SU-DHL-6 (cell line): Measurements from ENCODE around the gene TMEM247.

Experiments
- H2AFZ ChIP-seq: fragments of 200-600 bp; sonication (generic); 2 replicates; pipeline ENCODE4 v1.6.1; 2014; ENCODE audit warnings: low read depth, mild to moderate bottlenecking, moderate library complexity, mixed read lengths, antibody characterized with exemption, low read length; ENCODE audit not compliant: severe bottlenecking
- H3F3A ChIP-seq: fragments of 200-600 bp; shearing (Covaris generic); 2 replicates; pipeline ENCODE4 v1.6.0; 2016; ENCODE audit warnings: antibody characterized with exemption, mild to moderate bottlenecking; ENCODE audit not compliant: insufficient read depth
- H3K27ac ChIP-seq: fragments of 200-600 bp; sonication (generic); 2 replicates; pipeline ENCODE4 v1.5.1; 2016; ENCODE audit warnings: low read depth, mild to moderate bottlenecking, low read length, moderate library complexity, mixed read lengths
- H3K27me3 ChIP-seq: fragments of 200-600 bp; sonication (generic), shearing (Covaris generic); 2 replicates; pipeline ENCODE4 v1.6.0; 2014; ENCODE audit warnings: mild to moderate bottlenecking, low read length
- H3K36me3 ChIP-seq: fragments of 200-600 bp; sonication (generic); 2 replicates; pipeline ENCODE4 v1.6.1; 2014; ENCODE audit warnings: mild to moderate bottlenecking, low read length, mixed read lengths
- H3K4me2 ChIP-seq: fragments of 300-600, 200-600 bp; shearing (Covaris generic), sonication (generic); 2 replicates; pipeline ENCODE4 v1.6.0; 2014; ENCODE audit warnings: low read length, low read depth, mild to moderate bottlenecking; ENCODE audit not compliant: poor library complexity, severe bottlenecking
- H3K4me3 ChIP-seq: fragments of 200-600 bp; sonication (generic); 2 replicates; pipeline ENCODE4 v1.5.1; 2014; ENCODE audit warnings: antibody characterized with exemption, low read length, mild to moderate bottlenecking, mixed read lengths; ENCODE audit not compliant: insufficient read depth, poor library complexity, severe bottlenecking
- H3K79me2 ChIP-seq: fragments of 200-600 bp; sonication (generic); 2 replicates; pipeline ENCODE4 v1.6.1; 2014; ENCODE audit warnings: mild to moderate bottlenecking, low read length, moderate library complexity; ENCODE audit not compliant: insufficient read depth
- H3K9ac ChIP-seq: fragments of 200-600 bp; sonication (generic); 2 replicates; pipeline ENCODE4 v1.7.0; 2014; ENCODE audit warnings: mild to moderate bottlenecking, low read length
- H3K9me2 ChIP-seq: fragments of 200-600 bp; sonication (generic); replicated peaks from 2 replicates; pipeline ENCODE4 v1.6.1; 2014; ENCODE audit warnings: low read length; ENCODE audit not compliant: insufficient read depth
- H3K9me3 ChIP-seq: fragments of 200-600 bp; sonication (generic); 2 replicates; pipeline ENCODE4 v1.6.1; 2014; ENCODE audit warnings: low read length, mixed read lengths; ENCODE audit not compliant: insufficient read depth
- H4K20me1 ChIP-seq: fragments of 200-600 bp; sonication (generic); 2 replicates; pipeline ENCODE4 v1.6.1; 2014; ENCODE audit warnings: low read depth, mild to moderate bottlenecking, antibody characterized with exemption, low read length, moderate library complexity, mixed read lengths
- EZH2phosphoT487 ChIP-seq: fragments of 200-600 bp; sonication (generic), shearing (Covaris generic); conservative IDR thresholded peaks from 2 replicates; pipeline ENCODE4 v1.6.1; 2018; ENCODE audit warnings: mild to moderate bottlenecking, antibody characterized with exemption, low read length, moderate library complexity, mixed read lengths
- TF ChIP-seq, protein P1 (sequence below): fragments of 200-600 bp; sonication (generic); IDR thresholded peaks from one replicate; pipeline ENCODE4 v1.5.1; 2017; ENCODE audit warnings: antibody characterized with exemption, mild to moderate bottlenecking, low read length, moderate library complexity; ENCODE audit not compliant: insufficient read depth, poor library complexity, severe bottlenecking

The TMEM247 gene

GRCh38 chr2:46477925-46478324 is 1.4 kb upstream of the TMEM247 start:
- H3K9ac ChIP-seq: no peak overlapping the region
- no peaks in the 10 kb centered on the region for H3F3A ChIP-seq
- H3K27me3 ChIP-seq: no peaks in the 10 kb centered on the region
- no peaks in the 10 kb centered on the region for H3K9me2 ChIP-seq
- H2AFZ ChIP-seq: no peak overlapping the region
- H3K36me3 ChIP-seq: no peaks in the 10 kb centered on the region
- H4K20me1 ChIP-seq: no peaks in the 10 kb centered on the region
- no peaks in the 10 kb centered on the region for H3K9me3 ChIP-seq
- H3K4me3 ChIP-seq: no peak overlapping the region
- no peak overlapping the region for H3K27ac ChIP-seq
- no peak overlapping the region for H3K4me2 ChIP-seq
- TF ChIP-seq, protein P1, sequence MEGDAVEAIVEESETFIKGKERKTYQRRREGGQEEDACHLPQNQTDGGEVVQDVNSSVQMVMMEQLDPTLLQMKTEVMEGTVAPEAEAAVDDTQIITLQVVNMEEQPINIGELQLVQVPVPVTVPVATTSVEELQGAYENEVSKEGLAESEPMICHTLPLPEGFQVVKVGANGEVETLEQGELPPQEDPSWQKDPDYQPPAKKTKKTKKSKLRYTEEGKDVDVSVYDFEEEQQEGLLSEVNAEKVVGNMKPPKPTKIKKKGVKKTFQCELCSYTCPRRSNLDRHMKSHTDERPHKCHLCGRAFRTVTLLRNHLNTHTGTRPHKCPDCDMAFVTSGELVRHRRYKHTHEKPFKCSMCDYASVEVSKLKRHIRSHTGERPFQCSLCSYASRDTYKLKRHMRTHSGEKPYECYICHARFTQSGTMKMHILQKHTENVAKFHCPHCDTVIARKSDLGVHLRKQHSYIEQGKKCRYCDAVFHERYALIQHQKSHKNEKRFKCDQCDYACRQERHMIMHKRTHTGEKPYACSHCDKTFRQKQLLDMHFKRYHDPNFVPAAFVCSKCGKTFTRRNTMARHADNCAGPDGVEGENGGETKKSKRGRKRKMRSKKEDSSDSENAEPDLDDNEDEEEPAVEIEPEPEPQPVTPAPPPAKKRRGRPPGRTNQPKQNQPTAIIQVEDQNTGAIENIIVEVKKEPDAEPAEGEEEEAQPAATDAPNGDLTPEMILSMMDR: no peak
- TF ChIP-seq EZH2phosphoT487: no peak
- H3K79me2 ChIP-seq: no peaks in the 10 kb centered on the region

DNA sequence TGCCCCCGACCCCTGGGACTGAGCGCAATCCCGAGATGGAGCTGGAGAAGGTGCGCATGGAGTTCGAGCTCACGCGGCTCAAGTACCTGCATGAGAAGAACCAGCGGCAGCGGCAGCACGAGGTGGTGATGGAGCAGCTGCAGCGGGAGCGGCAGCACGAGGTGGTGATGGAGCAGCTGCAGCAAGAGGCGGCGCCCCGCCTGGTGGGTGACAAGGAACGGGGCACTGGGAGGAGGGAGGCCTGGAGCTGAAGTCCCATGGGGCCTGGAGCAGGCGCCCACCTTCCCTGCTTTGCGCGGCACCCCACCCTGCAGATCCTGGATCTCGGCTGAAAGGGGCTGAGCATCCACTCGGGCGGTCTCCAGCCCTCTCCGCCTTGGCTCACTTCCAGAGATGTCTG is 1.2 kb downstream of the TMEM247 start:
- no peaks in the 10 kb centered on the region for H4K20me1 ChIP-seq
- TF ChIP-seq, protein P1: no peak
- no peak for TF ChIP-seq EZH2phosphoT487
- no peak overlapping the region for H3K9ac ChIP-seq
- H3K27ac ChIP-seq: no peak overlapping the region
- H3K4me3 ChIP-seq: no peak overlapping the region
- H3K36me3 ChIP-seq: no peaks in the 10 kb centered on the region
- H3K4me2 ChIP-seq: no peak overlapping the region
- H3K9me2 ChIP-seq: no peaks in the 10 kb centered on the region
- H3F3A ChIP-seq: no peaks in the 10 kb centered on the region
- no peak overlapping the region for H2AFZ ChIP-seq
- H3K9me3 ChIP-seq: no peaks in the 10 kb centered on the region
- H3K79me2 ChIP-seq: no peaks in the 10 kb centered on the region
- H3K27me3 ChIP-seq: no peaks in the 10 kb centered on the region

DNA sequence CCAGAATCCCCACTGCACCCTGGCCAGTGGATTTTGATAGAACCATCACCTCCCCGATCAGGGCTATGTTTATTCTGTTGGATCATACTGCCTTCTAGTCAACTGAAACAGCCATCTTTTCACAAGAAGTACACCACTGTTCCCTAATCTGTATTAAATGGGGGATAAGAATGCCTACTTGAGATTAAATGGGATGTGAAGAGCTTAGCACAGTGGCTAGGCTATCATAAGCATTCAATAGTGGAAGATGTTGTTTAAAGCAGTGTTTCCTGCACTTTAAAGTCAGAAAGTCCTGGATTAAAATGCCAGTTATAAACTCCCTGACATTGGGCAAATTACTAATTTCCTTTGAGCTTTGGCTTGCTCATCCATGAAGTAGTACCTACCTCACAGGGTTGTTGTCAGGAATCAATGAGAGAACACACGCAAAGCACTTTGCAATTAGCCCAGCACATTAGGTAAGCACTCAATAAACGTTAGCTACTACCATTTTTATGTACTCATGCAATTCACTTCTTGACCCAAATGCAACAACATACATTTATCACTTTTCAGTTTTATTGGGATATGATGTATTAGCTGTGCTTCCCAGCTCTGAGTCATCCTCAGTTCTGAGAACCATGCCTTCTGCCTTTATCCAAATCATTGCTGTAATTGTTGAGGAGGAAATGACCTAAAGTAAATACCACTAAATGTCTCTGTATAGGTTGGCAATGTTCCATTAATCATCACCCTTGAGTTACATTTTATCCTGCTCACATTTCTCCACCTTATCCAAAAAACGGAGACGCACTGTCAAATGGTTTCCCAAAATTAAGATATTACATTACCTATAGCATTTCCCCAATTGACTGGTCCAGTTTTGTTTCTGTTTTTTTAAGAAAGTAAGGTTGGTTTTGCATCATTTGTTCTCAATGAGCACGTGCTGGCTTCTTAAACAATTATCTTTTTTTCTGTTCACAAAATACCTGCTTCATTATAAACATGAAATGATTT is 2.1 kb downstream of the TMEM247 start:
- Histone ChIP-seq H3K9ac (no peak overlapping the region), H3K27ac (no peak overlapping the region), H4K20me1 (no peaks in the 10 kb centered on the region), H3K4me2 (no peak overlapping the region), H3K4me3 (no peak overlapping the region), H3K36me3 (no peaks in the 10 kb centered on the region), H2AFZ (no peak overlapping the region), H3K9me2 (no peaks in the 10 kb centered on the region), H3K9me3 (no peaks in the 10 kb centered on the region), H3K79me2 (no peaks in the 10 kb centered on the region), H3K27me3 (no peaks in the 10 kb centered on the region), H3F3A (no peaks in the 10 kb centered on the region)
- TF ChIP-seq EZH2phosphoT487: no peak
- TF ChIP-seq, protein P1: no peak
